Endothelial cell of umbilical vein (primary cell): ENCODE data around the gene MOCS2. TPM values are rescaled to one million over a fixed set of nuclear protein-coding genes. Genes with fewer than 3 reads are reported as not detected.

Experiments used
- BruUV-seq: library from RNA; stranded (reverse); fragments of 400-500 nt; replicated peaks from 2 replicates; lab custom pipeline; 2021; lab: Mats Ljungman, UMichigan
- CTCF ChIA-PET: fragments of 300-600, 350-600 bp; sonication (Branson Sonifier 250); formaldehyde crosslinking; loops from one replicate; lab custom pipeline; 2021; ENCODE audit warnings: antibody characterized with exemption, inconsistent platforms; lab: Charles Lee
- POLR2A ChIA-PET: fragments of 300-600, 350-600 bp; sonication (Branson Sonifier 250); formaldehyde crosslinking; loops from one replicate; lab custom pipeline; 2021; ENCODE audit warnings: antibody characterized with exemption, inconsistent platforms; lab: Charles Lee
- DNase-seq: peaks from one replicate; pipeline ENCODE4 v3.0.0-alpha.2; 2011; ENCODE audit warnings: low read depth, low spot score
- FAIRE-seq: peaks from 2 replicates; lab custom pipeline; 2011; peaks lifted over from hg19 to GRCh38; lab: Jason Lieb, UNC
- H2AFZ ChIP-seq: 2 replicates; pipeline ENCODE4 v1.6.0; 2012; ENCODE audit warnings: low read depth, low read length, control low read depth, inconsistent platforms
- H3K27ac ChIP-seq: 2 replicates; pipeline ENCODE4 v1.5.1; 2011; ENCODE audit warnings: low read depth, mild to moderate bottlenecking, control low read depth, low read length, moderate library complexity; ENCODE audit not compliant: insufficient read depth
- H3K27me3 ChIP-seq, 2 experiments: 2 replicates each; pipeline versions ENCODE4 v1.6.0 to v1.6.1; 2011; ENCODE audit warnings: low read length in 2 of 2, mixed read lengths in 1 of 2; ENCODE audit not compliant: control insufficient read depth in 2 of 2, insufficient read depth in 2 of 2
- H3K36me3 ChIP-seq, 2 experiments: 2 replicates in 1 of 2; 3 replicates in 1 of 2; pipeline ENCODE4 v1.5.1; 2011; ENCODE audit warnings: low read length in 2 of 2, mild to moderate bottlenecking in 1 of 2, moderate library complexity in 1 of 2; ENCODE audit not compliant: control insufficient read depth in 2 of 2, insufficient read depth in 2 of 2; ENCODE audit errors: extremely low read depth in 1 of 2
- H3K4me1 ChIP-seq: 3 replicates; pipeline ENCODE4 v1.5.1; 2011; ENCODE audit warnings: mild to moderate bottlenecking, low read length; ENCODE audit not compliant: control insufficient read depth, insufficient read depth; ENCODE audit errors: extremely low read depth
- H3K4me2 ChIP-seq: 2 replicates; pipeline ENCODE4 v1.6.1; 2011; ENCODE audit warnings: low read length, control low read depth, mixed read lengths; ENCODE audit not compliant: insufficient read depth
- H3K4me3 ChIP-seq, 3 experiments: fragments of 200-600 bp in 1 of 3; sonication (generic), shearing (Covaris generic) in 1 of 3; replicated peaks in 1 of 3; 2 replicates each; pipeline ENCODE4 v1.5.1; 2011 to 2016; ENCODE audit warnings: control low read depth in 3 of 3, low read length in 3 of 3, mild to moderate bottlenecking in 2 of 3, inconsistent platforms in 1 of 3, low read depth in 1 of 3, moderate library complexity in 1 of 3; ENCODE audit not compliant: insufficient read depth in 1 of 3
- H3K79me2 ChIP-seq: 2 replicates; pipeline ENCODE4 v1.6.0; 2012; ENCODE audit warnings: low read length, inconsistent platforms; ENCODE audit not compliant: control insufficient read depth, insufficient read depth
- H3K9ac ChIP-seq: replicated peaks from 2 replicates; pipeline ENCODE3; 2011; ENCODE audit warnings: low read length, control low read depth; ENCODE audit not compliant: insufficient read depth; ENCODE audit errors: extremely low read depth
- H3K9me1 ChIP-seq: replicated peaks from 3 replicates; pipeline ENCODE4 v1.6.0; 2011; ENCODE audit warnings: mild to moderate bottlenecking, low read length; ENCODE audit not compliant: control insufficient read depth, insufficient read depth; ENCODE audit errors: extremely low read depth
- H3K9me3 ChIP-seq: replicated peaks from 2 replicates; pipeline ENCODE4 v1.5.1; 2012; ENCODE audit warnings: low read length, inconsistent platforms; ENCODE audit not compliant: control insufficient read depth, insufficient read depth
- H4K20me1 ChIP-seq: replicated peaks from 2 replicates; pipeline ENCODE3; 2011; ENCODE audit warnings: mild to moderate bottlenecking, low read length; ENCODE audit not compliant: control insufficient read depth, insufficient read depth; ENCODE audit errors: extremely low read depth
- EZH2 ChIP-seq: IDR thresholded peaks from 2 replicates; pipeline ENCODE4 v1.6.1; 2012; ENCODE audit warnings: borderline replicate concordance, low read depth, mild to moderate bottlenecking, moderate library complexity, low read length, inconsistent platforms; ENCODE audit not compliant: severe bottlenecking
- FOS ChIP-seq: IDR thresholded peaks from 2 replicates; pipeline ENCODE4 v1.6.1; 2011; ENCODE audit warnings: mild to moderate bottlenecking, low read length, moderate library complexity, borderline replicate concordance; ENCODE audit not compliant: insufficient read depth
- GATA2 ChIP-seq: IDR thresholded peaks from 2 replicates; pipeline ENCODE4 v1.7.0; 2011; ENCODE audit warnings: low read depth, mild to moderate bottlenecking, moderate library complexity, mixed read lengths, low read length; ENCODE audit not compliant: insufficient read length, insufficient read depth
- JUN ChIP-seq: IDR thresholded peaks from 2 replicates; pipeline ENCODE4 v1.6.1; 2011; ENCODE audit warnings: borderline replicate concordance, low read depth; ENCODE audit not compliant: insufficient read length, insufficient read depth
- MYC ChIP-seq: IDR thresholded peaks from one replicate; pipeline ENCODE4 v1.6.1; 2011; ENCODE audit warnings: mild to moderate bottlenecking, low read depth, low read length
- POLR2A ChIP-seq: IDR thresholded peaks from 2 replicates; pipeline ENCODE4 v1.6.1; 2012; ENCODE audit warnings: low read depth, mild to moderate bottlenecking, control low read depth, low read length
- POLR2AphosphoS5 ChIP-seq: IDR thresholded peaks from 2 replicates; pipeline ENCODE4 v1.6.1; 2012; ENCODE audit warnings: low read depth, mild to moderate bottlenecking, control low read depth, low read length, moderate library complexity; ENCODE audit not compliant: insufficient read depth
- dilution Hi-C: fragments of 300-500 bp; cut with MboI; formaldehyde crosslinking; loops from one replicate; pipeline ENCODE4 v1.15.0; 2019; ENCODE audit warnings: low sequenced_read_pairs; ENCODE audit not compliant: extremely low pct_ligation_motif_present
- intact Hi-C: fragments of 100-400 bp; cut with micrococcal nuclease; formaldehyde crosslinking; loops from one replicate; pipeline ENCODE4 v1.10.0; 2022
- polyA plus RNA-seq, 4 experiments: library from polyadenylated mRNA; depleted of rRNA in 3 of 4; stranded (reverse) in 3 of 4; unstranded in 1 of 4; fragments of >200 nt; gene quantifications; 2 replicates each; pipeline versions ENCODE4 v1.2.1 to v1.2.3, GENCODE V29; 2011 to 2012; ENCODE audit warnings: missing spikeins in 1 of 4
- total RNA-seq: library from RNA; stranded (reverse); gene quantifications from 2 replicates; pipeline ENCODE4 v1.2.3, GENCODE V29; 2021
- TF ChIP-seq, protein P1 (sequence below): IDR thresholded peaks from 2 replicates; pipeline ENCODE4 v1.6.1; 2011; ENCODE audit not compliant: insufficient read depth, insufficient read length
- TF ChIP-seq, protein P2 (sequence below), 2 donors: IDR thresholded peaks; 1 replicate in 1 of 2; 2 replicates in 1 of 2; pipeline ENCODE4 v1.5.1; 2011; ENCODE audit warnings: low read length in 2 of 2, mild to moderate bottlenecking in 2 of 2, moderate library complexity in 2 of 2, control low read depth in 1 of 2, inconsistent platforms in 1 of 2, low read depth in 1 of 2; ENCODE audit not compliant: insufficient read depth in 1 of 2; ENCODE audit errors: extremely low read depth in 1 of 2

Gene MOCS2
- total and polyA plus RNA-seq, 2 donors (not counting 3 experiments of a cell fraction or from before 2014, with no cell fraction given): 14.3 to 31.5 TPM

DNA sequence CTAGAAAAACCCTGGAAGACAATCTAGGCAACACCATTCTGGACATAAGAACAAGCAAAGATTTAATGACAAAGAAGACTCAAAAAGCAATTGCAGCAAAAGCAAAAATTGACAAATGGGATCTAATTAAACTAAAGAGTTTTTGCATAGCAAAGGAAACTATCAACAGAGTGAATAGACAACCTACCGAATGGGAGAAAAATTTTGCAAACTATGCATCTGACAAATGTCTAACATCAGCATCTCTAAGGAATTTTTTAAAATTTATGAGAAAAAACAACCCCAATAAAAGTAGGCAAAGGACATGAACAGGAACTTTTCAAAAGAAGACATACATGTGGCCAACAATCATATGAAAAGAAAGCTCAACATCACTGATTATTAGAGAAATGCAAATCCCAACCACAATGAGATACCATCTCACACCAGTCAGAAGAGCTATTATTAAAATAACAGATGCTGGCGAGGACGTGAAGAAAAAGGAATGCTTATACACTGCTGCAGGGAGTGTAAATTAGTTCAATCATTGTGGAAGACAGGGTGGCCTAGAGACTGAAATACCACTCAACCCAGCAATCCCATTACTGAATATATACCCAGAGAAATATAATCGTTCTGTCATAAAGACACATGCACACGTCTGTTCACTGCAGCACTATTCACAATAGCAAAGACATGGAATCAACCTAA is 3.8 kb downstream of the MOCS2 start:
- H2AFZ ChIP-seq: no peak overlapping the region
- intact Hi-C loops (no loop called here), dilution Hi-C loops (no loop called here)
- H3K9me1 ChIP-seq: no peaks in the 10 kb centered on the region
- POLR2A ChIA-PET: no interaction called here
- TF ChIP-seq GATA2 (no peak), POLR2AphosphoS5 (no peak), POLR2A (no peak), MYC (no peak), EZH2 (no peak), JUN (no peak), FOS (no peak)
- TF ChIP-seq, protein P1, sequence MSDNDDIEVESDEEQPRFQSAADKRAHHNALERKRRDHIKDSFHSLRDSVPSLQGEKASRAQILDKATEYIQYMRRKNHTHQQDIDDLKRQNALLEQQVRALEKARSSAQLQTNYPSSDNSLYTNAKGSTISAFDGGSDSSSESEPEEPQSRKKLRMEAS: no peak
- TF ChIP-seq, protein P2, sequence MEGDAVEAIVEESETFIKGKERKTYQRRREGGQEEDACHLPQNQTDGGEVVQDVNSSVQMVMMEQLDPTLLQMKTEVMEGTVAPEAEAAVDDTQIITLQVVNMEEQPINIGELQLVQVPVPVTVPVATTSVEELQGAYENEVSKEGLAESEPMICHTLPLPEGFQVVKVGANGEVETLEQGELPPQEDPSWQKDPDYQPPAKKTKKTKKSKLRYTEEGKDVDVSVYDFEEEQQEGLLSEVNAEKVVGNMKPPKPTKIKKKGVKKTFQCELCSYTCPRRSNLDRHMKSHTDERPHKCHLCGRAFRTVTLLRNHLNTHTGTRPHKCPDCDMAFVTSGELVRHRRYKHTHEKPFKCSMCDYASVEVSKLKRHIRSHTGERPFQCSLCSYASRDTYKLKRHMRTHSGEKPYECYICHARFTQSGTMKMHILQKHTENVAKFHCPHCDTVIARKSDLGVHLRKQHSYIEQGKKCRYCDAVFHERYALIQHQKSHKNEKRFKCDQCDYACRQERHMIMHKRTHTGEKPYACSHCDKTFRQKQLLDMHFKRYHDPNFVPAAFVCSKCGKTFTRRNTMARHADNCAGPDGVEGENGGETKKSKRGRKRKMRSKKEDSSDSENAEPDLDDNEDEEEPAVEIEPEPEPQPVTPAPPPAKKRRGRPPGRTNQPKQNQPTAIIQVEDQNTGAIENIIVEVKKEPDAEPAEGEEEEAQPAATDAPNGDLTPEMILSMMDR (IDR thresholded peaks at IDR 0.05; ENCODE audit: extremely low read depth in 1 of 2, insufficient read depth in 1 of 2, low read depth in 1 of 2, low read length in 2 of 2): no peak
- no TSS peak for BruUV-seq
- H3K4me3 ChIP-seq: no peak overlapping the region
- no peaks in the 10 kb centered on the region for H4K20me1 ChIP-seq
- CTCF ChIA-PET: interaction anchor here (1.5 to 2.0 kb wide), 2 partner anchors 10 to 158 kb away, joined by 3 to 8 read pairs; no protein-coding TSS in a partner anchor
- H3K36me3 ChIP-seq: peaks cover 2 to 3% of the 10 kb centered on the region in 2 experiments
- H3K9ac ChIP-seq: no peak overlapping the region
- peaks cover 16% of the 10 kb centered on the region for H3K4me1 ChIP-seq
- no peak overlapping the region for H3K4me2 ChIP-seq
- H3K9me3 ChIP-seq: no peaks in the 10 kb centered on the region
- no peaks in the 10 kb centered on the region for H3K27me3 ChIP-seq
- FAIRE-seq (no peak), DNase-seq (no peak)
- H3K27ac ChIP-seq: no peak overlapping the region
- H3K79me2 ChIP-seq: peaks cover 1% of the 10 kb centered on the region
